GM21381 (cell line): ENCODE results near the gene ARHGAP22.

ENCODE experiments used
- ATAC-seq: cut with Tn5 transposase; IDR thresholded peaks from one replicate; pipeline ENCODE4 v1.9.1; 2021; ENCODE audit warnings: mild to moderate bottlenecking, moderate library complexity; ENCODE audit not compliant: unreplicated experiment

The ARHGAP22 gene

DNA sequence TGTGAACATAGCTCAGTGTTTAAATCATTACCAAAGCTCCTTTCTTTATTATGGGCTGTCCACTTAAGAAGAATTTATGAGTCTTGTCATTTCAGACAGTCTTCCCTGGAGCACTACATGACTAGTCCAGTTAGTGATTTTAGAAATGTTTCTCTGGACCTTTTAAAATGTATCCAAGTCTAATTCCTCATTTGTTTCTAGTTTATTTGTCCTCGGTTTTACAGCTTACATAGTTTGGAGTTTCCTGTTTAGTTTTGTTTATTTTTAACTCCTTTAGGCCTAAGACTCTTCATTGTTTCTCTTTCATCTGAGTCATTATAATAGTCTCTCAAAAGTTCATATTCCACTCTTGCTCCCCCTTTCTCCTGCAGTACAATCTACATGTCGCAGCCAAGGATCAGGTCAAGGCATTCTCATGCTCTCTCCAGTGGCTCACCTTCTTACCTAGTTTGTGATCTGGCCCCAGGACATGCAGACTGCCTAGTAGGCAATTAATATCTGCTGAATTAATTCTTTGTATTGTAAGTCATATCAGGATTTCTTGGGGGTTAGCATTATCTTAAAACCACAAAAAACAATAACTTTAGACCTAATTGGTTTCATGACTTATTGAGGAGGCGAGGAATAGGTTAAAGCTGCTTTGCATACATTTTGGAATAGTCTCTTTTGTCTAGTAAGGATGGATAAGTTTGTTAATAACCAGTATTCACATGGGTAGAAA lies 204.6 kb downstream of the ARHGAP22 start:
- ATAC-seq = no peak

DNA sequence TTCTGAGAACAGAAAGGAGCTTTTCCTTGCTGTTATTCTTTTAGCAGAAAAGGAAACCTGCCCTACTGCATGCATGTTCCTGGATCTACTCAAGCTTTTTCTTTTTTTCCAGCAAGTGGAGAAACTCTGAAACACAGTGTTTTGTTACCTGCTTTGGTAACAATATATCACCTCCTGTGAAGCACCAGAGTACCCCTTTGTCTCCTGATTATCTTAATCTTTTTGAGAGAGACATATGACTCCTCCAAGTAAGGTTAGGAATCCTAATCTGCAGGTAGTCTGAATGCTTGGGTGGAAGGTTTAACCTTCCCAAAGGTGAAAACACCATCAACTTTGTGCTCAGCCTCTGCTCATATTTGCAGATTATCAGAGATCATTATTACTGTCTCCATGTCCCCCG lies 205.3 kb downstream of the ARHGAP22 start:
- ATAC-seq = no peak

- no peak for ATAC-seq
Measured at GRCh38 chr10:48399056-48399541, 205.8 kb downstream of the ARHGAP22 start.

GRCh38 chr10:48398261-48398660 lies 206.6 kb downstream of the ARHGAP22 start:
- no peak for ATAC-seq
